Esophagus muscularis mucosa (tissue), 3 donors: ENCODE results near the gene PPHLN1.

Source experiments
- POLR2A ChIP-seq: fragments of 450-650 bp; IDR thresholded peaks from one replicate; pipeline ENCODE4 v1.6.1; 2017; ENCODE audit warnings: antibody characterized with exemption, moderate library complexity, mild to moderate bottlenecking, low read depth
- TF ChIP-seq, protein P1 (sequence below), 3 experiments: fragments of 200-600 bp in 2 of 3; fragments of 450-650 bp in 1 of 3; sonication (generic) in 2 of 3; IDR thresholded peaks; one replicate each; pipeline ENCODE4 v1.5.1; 2017 to 2019; ENCODE audit warnings: antibody characterized with exemption in 3 of 3, mild to moderate bottlenecking in 2 of 3, moderate library complexity in 1 of 3

DNA sequence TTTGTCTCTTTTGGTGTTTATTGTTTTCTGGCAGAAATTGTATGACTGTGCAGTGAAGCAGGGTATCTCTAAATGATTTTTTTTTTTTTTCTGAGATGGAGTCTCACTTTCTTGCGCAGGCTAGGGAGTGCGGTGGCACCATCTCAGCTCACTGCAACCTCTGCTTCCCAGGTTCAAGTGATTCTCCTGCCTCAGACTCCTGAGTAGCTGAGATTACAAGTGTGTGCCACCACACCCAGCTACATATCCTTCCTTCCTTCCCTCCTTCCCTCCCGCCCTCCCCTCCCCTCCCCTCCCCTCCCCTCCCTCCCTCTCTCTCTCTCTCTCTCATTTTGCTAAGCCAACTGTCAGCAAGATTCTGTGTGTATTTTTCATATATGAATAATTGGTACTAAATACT lies 94.4 kb downstream of the PPHLN1 start:
- TF ChIP-seq, protein P1, sequence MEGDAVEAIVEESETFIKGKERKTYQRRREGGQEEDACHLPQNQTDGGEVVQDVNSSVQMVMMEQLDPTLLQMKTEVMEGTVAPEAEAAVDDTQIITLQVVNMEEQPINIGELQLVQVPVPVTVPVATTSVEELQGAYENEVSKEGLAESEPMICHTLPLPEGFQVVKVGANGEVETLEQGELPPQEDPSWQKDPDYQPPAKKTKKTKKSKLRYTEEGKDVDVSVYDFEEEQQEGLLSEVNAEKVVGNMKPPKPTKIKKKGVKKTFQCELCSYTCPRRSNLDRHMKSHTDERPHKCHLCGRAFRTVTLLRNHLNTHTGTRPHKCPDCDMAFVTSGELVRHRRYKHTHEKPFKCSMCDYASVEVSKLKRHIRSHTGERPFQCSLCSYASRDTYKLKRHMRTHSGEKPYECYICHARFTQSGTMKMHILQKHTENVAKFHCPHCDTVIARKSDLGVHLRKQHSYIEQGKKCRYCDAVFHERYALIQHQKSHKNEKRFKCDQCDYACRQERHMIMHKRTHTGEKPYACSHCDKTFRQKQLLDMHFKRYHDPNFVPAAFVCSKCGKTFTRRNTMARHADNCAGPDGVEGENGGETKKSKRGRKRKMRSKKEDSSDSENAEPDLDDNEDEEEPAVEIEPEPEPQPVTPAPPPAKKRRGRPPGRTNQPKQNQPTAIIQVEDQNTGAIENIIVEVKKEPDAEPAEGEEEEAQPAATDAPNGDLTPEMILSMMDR (IDR thresholded peaks at IDR 0.05), result no peak
- no peak for TF ChIP-seq POLR2A
